ENCODE measurements around the gene OPCML. TPM values are rescaled to one million over a fixed set of nuclear protein-coding genes. Genes with fewer than 3 reads are reported as not detected.

OPCML gene
- total RNA-seq, 4 donors from 2014 or later, result not detected

GRCh38 chr11:132658004-132658403, 874.3 kb downstream of the OPCML start:
- DNase-seq, result no peak
- no peaks in the 10 kb centered on the region for H3K27me3 ChIP-seq
- no peaks in the 10 kb centered on the region for H3K36me3 ChIP-seq
- H3K4me1 ChIP-seq, result no peaks in the 10 kb centered on the region
- H3K27ac ChIP-seq, result no peak overlapping the region
- no peaks in the 10 kb centered on the region for H3K9me3 ChIP-seq
- TF ChIP-seq EP300 (IDR thresholded peaks at IDR 0.05; ENCODE audit: low read depth), result no peak
- intact Hi-C loops (cut with DNase I; ENCODE audit: low total_unique reads), result no loop called here
- 79% methylated on average over 4 of the region's 4 CpGs; no CpG with 5 or more reads in 1 of the 2 donors for WGBS, 2 donors (ENCODE audit: low coverage in 1 of 2)
- in situ Hi-C loops (cut with MboI; ENCODE audit: low pct_ligation_motif_present in 1 of 4, low pct_unique_long_range_greater_than_20kb in 1 of 4, low sequenced_read_pairs in 3 of 4), result no loop called here
- no peak overlapping the region for H3K4me3 ChIP-seq

- intact Hi-C loops (cut with DNase I; ENCODE audit: low total_unique reads) (no loop called here), in situ Hi-C loops (cut with MboI; ENCODE audit: low pct_ligation_motif_present in 1 of 4, low pct_unique_long_range_greater_than_20kb in 1 of 4, low sequenced_read_pairs in 3 of 4) (no loop called here)
- H3K27me3 ChIP-seq, result no peaks in the 10 kb centered on the region
- H3K36me3 ChIP-seq, result no peaks in the 10 kb centered on the region
- H3K4me3 ChIP-seq, result no peak overlapping the region
- DNase-seq, result no peak
- no peaks in the 10 kb centered on the region for H3K9me3 ChIP-seq
- no peak for TF ChIP-seq EP300 (IDR thresholded peaks at IDR 0.05; ENCODE audit: low read depth)
- TF ChIP-seq CTCF (IDR thresholded peaks at IDR 0.05), result no peak
- TF ChIP-seq POLR2AphosphoS5 (IDR thresholded peaks at IDR 0.05), result no peak
- TF ChIP-seq POLR2A (IDR thresholded peaks at IDR 0.05), result no peak
- 86 to 93% methylated on average over 11 to 15 of the region's 15 CpGs for WGBS, 2 donors (ENCODE audit: low coverage in 1 of 2)
- no peaks in the 10 kb centered on the region for H3K4me1 ChIP-seq
- no peak overlapping the region for H3K27ac ChIP-seq
These were observed 877.0 kb downstream of the OPCML start for GRCh38 chr11:132655187-132655855.

GRCh38 chr11:132653237-132653636, 879.1 kb downstream of the OPCML start:
- Histone ChIP-seq H3K4me1 (no peaks in the 10 kb centered on the region), H3K27me3 (no peaks in the 10 kb centered on the region), H3K9me3 (no peaks in the 10 kb centered on the region), H3K27ac (no peak overlapping the region), H3K36me3 (no peaks in the 10 kb centered on the region), H3K4me3 (no peak overlapping the region)
- intact Hi-C loops (cut with DNase I; ENCODE audit: low total_unique reads), result no loop called here
- 85 to 88% methylated on average over 4 to 9 of the region's 9 CpGs for WGBS, 2 donors (ENCODE audit: low coverage in 1 of 2)
- in situ Hi-C loops (cut with MboI; ENCODE audit: low pct_ligation_motif_present in 1 of 4, low pct_unique_long_range_greater_than_20kb in 1 of 4, low sequenced_read_pairs in 3 of 4), result no loop called here
- no peak for DNase-seq
- no peak for TF ChIP-seq POLR2A (IDR thresholded peaks at IDR 0.05)
- TF ChIP-seq EP300 (IDR thresholded peaks at IDR 0.05; ENCODE audit: low read depth), result no peak
- no peak for TF ChIP-seq CTCF (IDR thresholded peaks at IDR 0.05)
- TF ChIP-seq POLR2AphosphoS5 (IDR thresholded peaks at IDR 0.05), result no peak

GRCh38 chr11:132650969-132651720, 881.2 kb downstream of the OPCML start:
- no peaks in the 10 kb centered on the region for H3K36me3 ChIP-seq
- TF ChIP-seq POLR2AphosphoS5 (IDR thresholded peaks at IDR 0.05) (no peak), EP300 (IDR thresholded peaks at IDR 0.05; ENCODE audit: low read depth) (no peak), POLR2A (IDR thresholded peaks at IDR 0.05) (no peak), CTCF (IDR thresholded peaks at IDR 0.05) (no peak)
- in situ Hi-C loops (cut with MboI; ENCODE audit: low pct_ligation_motif_present in 1 of 4, low pct_unique_long_range_greater_than_20kb in 1 of 4, low sequenced_read_pairs in 3 of 4) (no loop called here), intact Hi-C loops (cut with DNase I; ENCODE audit: low total_unique reads) (no loop called here)
- no peaks in the 10 kb centered on the region for H3K4me1 ChIP-seq
- DNase-seq, result no peak
- no peaks in the 10 kb centered on the region for H3K27me3 ChIP-seq
- WGBS, 2 donors (ENCODE audit: low coverage in 1 of 2), result 73 to 84% methylated on average over 3 to 12 of the region's 12 CpGs
- no peak overlapping the region for H3K4me3 ChIP-seq
- H3K9me3 ChIP-seq, result no peaks in the 10 kb centered on the region
- H3K27ac ChIP-seq, result no peak overlapping the region

Measured in transverse colon (tissue), 4 donors.